KBM-7 (cell line): Measurements from ENCODE around the gene B3GNT3.

Experiments
- DNase-seq: peaks from one replicate; pipeline ENCODE4 v3.0.0-alpha.2; 2015
- in situ Hi-C: fragments of 300-500 bp; cut with MboI; formaldehyde crosslinking; loops from 2 replicates; pipeline ENCODE4 v1.14.3; 2020; ENCODE audit warnings: low sequenced_read_pairs, low pct_unique_long_range_greater_than_20kb, mixed read lengths

B3GNT3 gene, protein sequence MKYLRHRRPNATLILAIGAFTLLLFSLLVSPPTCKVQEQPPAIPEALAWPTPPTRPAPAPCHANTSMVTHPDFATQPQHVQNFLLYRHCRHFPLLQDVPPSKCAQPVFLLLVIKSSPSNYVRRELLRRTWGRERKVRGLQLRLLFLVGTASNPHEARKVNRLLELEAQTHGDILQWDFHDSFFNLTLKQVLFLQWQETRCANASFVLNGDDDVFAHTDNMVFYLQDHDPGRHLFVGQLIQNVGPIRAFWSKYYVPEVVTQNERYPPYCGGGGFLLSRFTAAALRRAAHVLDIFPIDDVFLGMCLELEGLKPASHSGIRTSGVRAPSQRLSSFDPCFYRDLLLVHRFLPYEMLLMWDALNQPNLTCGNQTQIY

GRCh38 chr19:17794731-17795494 lies at the start of gene B3GNT3:
B3GNT3 (plus strand) TSS chr19:17795138; CDS start chr19:17807808, 12,670 bp downstream.
- no peak for DNase-seq
- in situ Hi-C loops, result no loop called here

DNA sequence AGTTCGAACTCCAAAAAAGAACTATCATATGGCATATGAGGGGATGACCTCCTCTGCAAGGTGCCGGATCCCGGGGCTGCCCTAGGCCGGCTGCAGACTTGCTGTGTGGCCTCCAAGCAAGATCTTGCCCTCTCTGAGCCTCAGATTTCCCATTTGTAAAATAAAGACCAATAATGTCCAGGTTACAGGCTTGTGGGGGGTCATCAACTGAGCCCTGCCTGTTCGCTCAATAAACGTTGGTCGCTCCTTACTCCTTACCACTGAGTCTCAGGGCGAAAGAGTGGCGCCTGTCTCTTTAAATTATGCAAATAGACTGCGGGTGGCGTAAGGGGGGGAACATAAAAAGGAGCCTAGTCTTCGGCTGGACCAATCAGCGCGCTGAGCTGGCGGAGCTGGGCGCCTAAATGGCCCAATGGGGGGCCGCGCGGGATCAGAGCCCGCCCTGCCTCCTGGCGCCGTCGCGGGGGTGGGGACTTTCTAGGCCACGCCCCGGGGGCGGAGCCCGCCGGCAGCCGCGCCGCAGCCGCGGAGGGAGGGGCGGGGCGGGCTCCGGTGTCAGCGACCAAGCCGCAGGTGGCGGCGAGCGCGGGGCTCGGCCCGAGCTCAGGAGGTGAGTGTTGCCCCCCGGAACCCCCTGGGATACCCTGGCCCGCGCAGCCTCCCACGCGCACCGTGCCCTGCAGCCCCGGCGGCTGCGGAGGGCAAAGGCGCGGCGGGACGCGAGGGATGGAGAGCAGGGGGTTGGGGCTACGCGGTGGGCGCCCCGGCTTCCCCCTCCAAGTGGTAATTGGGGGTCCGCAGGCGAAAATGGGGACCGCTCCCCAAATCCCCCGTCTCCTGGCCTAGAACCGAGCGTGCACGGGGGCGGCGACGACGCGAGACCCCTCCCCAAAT lies 47.5 kb upstream of the B3GNT3 start:
- in situ Hi-C loops, result no loop called here
- DNase-seq, result peak; percentile 94

DNA sequence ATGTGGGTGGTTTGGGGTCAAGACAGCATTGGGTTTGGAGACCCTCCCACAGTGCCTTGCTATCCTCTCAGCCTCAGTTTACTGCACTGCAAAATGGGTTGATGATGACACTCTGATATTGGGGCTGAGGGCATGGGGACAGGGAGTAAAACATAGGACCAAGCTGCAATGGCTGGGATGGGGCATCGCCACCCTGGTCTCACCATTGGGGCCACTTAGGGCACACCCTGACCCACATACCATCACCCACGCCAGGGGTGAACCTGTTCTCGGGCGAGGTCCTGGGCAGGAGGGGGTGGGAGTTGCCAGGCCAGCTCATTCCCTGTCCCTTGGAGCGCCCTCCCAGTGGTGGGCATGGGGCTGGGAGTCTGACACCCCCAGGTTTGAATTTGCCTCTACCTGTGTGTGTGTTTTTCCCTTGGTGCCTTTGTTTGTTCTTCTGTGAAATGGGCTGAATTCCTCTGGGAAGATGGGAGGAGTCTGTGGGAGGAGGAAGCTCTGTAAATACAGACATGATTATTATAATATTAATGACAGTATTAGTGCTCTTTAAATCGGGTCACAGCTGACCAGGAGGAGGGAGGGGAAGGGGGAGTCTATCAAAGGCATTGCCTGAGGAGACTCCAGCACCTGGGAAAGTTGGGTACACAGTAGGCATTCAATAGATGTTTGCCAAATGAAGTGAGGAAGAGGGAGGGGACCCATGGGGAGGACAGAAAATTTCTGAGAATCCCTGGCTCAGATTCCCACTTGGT lies 45.9 kb upstream of the B3GNT3 start:
- no peak for DNase-seq
- in situ Hi-C loops, result no loop called here

- no peak for DNase-seq
- in situ Hi-C loops, result no loop called here
These were observed 45.0 kb upstream of the B3GNT3 start for GRCh38 chr19:17749912-17750317.

DNA sequence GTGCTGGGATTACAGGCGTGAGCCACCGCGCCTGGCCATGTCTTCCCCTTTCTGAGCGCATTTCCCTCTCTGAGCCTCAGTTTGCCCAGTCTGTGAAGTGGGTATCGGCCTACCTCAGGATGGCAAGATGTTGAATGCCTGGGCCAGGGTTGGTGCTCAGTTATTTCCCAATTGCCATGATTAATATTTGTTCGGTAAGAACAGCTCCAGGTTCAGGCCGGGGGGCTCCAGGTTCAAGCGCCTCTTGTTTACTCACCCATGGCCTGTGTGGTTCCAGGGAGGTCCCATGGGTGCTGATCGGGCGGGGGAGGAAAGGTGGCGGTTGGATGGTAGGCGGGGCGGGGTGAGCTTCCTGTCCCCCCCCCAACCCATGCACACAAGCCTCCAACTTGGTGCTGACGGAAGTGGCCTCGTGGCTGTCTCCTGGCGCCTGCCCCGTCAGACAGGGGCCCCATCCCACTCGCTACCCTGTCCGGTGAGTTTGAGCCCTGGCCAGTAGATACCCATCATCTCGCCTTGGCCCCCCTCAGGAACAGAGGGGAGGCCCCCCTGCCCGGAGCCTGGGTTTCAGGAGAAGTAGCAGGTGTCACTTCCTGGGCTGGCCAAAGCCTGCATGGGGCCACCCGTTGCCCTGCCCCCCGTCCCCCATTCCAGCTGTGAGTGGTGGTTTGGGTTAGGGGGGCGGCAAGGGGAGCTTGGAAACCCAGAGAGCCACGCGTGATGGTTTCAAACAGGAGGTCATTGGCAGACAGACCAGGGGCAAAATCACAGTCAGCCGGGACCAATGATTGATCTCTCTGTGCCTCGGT lies 43.6 kb upstream of the B3GNT3 start, which contains the start of gene FCHO1:
TSS of gene FCHO1 (plus strand) at position 375 of the 809 bp plus-strand sequence. CDS start 3,688 bp downstream, outside the sequence.
- in situ Hi-C loops, result no loop called here
- DNase-seq, result peak; percentile 65

- DNase-seq, result no peak
- in situ Hi-C loops, result no loop called here
These were observed 43.0 kb upstream of the B3GNT3 start for GRCh38 chr19:17751912-17752273.

GRCh38 chr19:17752865-17753639 lies 41.9 kb upstream of the B3GNT3 start:
- in situ Hi-C loops, result no loop called here
- DNase-seq, result no peak

DNA sequence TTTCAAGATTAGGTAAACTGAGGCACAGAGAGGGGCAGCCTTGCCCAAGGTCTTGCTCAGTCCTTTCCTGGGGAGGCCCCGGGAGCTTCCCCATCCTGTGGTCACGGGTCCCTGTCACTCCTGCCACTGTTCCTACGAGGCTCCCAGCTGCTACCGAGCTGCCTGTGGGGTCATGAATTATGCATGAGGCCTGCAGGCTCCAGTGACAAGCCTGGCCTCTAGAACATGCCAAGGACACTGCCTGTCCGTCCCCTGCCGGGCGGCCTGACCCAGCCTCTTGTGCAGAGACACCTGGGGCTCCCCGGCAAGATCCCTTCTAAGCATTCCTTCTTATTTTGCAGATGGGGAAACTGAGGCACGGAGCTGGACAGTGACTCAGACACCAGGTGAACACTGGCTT lies 41.0 kb upstream of the B3GNT3 start:
- in situ Hi-C loops, result no loop called here
- DNase-seq, result no peak

DNA sequence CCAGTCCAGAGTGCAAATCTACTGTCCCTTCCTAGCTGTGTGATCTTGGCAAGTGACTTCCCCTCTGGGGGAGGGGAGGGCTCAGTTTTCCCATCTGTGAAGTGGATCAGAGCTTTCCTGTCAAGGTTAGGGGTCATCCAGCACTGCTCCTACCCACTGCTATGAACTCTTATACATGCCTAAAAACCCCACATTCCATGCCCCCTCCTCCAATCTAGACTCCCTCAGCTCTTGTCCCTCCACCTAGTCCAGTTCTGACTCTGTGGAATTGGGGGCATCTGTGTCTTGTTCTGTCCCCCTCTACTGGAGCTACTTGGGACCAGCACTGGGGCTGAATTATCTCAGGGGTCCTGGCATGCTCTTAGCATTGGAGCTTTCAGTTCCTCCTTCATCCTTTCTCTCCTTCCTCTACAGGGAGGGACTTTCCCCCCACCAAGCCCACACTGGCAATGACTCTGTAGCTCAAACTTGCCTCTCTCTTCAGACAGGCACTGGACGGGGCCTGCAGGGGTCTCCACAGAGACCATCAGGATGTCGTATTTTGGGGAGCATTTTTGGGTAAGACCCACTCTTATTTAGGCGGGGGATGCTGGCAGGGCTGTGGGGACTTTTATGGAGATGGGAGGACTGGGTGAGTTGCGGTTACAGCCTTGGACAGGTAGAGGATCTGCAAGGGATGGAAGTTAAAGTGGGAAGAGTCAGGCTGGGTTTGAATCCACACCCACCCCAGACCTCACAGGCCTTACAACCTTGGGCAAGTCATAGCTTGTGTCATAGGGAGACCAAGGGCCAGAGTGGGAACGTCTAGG lies 40.1 kb upstream of the B3GNT3 start:
- in situ Hi-C loops, result no loop called here
- DNase-seq, result no peak

DNA sequence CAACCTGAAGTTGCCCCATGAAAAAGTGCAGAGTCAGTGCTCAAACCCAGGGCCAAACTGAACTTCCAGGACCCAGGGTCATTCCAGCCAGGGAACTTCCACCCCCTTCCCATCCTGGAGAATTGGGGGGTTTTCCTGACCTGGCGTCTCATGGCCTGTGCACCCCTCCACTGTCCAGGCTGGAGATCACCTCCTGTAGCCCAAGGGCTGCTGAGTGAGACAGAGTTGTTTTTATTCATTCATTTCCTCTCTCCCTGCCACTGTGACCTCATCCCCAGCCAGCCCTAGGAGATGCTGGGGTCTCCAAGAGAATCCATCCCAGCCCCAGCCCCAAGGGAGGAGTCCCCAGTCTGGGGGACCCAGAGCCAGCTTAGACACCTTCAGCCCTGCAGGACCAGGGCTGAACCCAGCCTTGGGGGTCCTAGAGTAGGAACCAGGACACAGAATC lies 39.5 kb upstream of the B3GNT3 start:
- in situ Hi-C loops, result no loop called here
- DNase-seq, result no peak

GRCh38 chr19:17755977-17756670 lies 38.8 kb upstream of the B3GNT3 start:
- in situ Hi-C loops, result no loop called here

DNA sequence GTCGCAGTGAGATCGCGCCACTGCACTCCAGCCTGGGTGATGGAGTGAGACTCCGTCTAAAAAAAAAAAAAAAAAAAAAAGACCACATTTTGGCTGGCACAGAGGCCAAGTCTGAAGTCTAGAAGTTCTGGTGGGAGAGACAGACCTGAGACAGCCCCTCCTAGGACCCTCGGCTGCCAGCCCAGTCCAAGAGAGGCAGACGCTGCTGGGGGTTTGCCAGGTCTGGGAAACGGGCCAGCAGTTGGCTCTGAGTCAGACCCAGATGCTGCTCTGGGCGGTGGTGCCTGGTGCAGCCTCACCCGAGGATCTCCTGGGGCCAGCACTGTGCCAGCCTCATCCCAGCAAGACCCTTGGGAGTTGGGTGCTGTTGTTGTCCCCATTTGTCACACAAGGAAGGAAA lies 37.8 kb upstream of the B3GNT3 start:
- DNase-seq, result no peak
- in situ Hi-C loops, result no loop called here

More at GRCh38 chr19:17755977-17756670, 38.8 kb upstream of the B3GNT3 start:
- DNase-seq, result peak; percentile 58

DNA sequence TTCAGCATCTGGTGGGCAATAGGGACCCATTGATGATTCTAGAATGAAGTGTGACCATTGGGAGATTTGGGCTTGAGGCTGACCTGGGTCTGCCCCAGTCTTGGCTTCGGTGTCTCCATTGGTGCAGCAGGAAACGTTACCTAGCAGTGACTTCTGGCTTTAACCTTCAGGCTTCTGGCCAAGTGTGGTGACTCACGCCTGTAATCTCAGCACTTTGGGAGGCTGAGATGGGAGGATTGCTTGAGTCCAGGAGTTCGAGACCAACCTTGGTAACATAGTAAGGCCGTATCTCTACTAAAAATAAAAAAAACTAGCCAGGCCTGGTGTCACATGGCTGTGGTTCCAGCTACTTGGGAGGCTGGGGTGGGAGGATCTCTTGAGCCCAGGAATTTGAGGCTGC lies 36.4 kb upstream of the B3GNT3 start:
- in situ Hi-C loops, result no loop called here
- DNase-seq, result no peak

DNA sequence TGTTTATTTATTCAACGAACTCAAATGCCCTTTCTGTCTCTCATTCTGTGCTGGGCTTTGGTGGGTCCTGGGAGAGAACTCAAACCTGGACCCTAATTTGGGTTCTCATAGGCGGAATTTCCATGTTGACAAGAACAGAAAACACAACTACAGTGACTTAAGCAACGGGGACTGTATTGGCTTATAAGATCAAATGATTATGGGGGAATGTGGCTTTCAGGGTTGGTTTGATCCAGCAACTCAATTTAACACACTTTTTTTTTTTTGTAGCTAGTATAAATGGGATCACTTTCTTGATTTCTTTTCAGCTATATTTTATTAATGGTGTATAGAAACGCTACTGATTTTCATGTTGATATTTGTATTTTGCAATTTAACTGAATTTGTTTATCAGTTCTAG lies 33.8 kb upstream of the B3GNT3 start:
- DNase-seq, result no peak
- in situ Hi-C loops, result no loop called here

DNA sequence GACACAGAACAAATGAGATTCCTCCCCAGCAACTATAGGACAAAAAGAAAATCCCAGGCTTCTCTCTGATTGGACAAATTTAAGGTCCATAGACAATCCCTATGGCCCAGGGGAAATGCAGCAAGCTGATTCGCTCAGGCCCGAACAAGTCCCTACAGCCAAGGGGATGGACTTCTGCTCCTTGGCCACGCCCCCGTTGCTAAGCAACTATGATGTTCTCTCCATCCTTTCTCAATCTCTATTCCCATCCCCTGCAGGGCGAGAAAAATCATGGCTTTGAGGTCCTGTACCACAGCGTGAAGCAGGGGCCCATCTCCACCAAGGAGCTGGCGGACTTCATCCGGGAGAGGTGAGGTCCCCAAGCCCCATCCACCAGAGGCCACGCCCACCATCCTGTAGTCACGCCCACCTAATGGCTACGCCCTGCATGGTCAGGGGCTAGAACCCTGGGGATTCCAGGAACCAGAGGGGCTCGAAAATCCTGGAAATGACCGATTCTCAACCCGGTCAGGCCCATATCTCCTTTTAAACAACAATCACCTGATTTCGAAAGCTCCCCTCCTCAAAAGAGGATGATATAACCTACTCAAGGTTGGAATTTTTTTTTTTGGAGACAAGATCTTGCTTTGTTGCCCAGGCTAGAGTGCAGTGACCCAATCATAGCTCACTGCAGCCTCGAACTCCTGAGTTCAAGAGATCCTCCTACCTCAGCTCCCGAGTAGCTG lies 32.3 kb upstream of the B3GNT3 start:
- peak; percentile 81 for DNase-seq
- in situ Hi-C loops, result no loop called here
